Measurements from ENCODE around the gene ZBTB17.

GRCh38 chr1:15911141-15911540 is 64.8 kb downstream of the ZBTB17 start:
- no peak for TF ChIP-seq SMC3 (IDR thresholded peaks at IDR 0.05; ENCODE audit: low read depth, low read length)
- no peak for TF ChIP-seq CTCF (conservative IDR thresholded peaks at IDR 0.05; ENCODE audit: low read depth, low read length)
- no peak for TF ChIP-seq CEBPB (IDR thresholded peaks at IDR 0.05; ENCODE audit: low read depth, low read length)
- TF ChIP-seq USF2 (IDR thresholded peaks at IDR 0.05; ENCODE audit: low read depth, low read length), result no peak
- TF ChIP-seq RFX5 (IDR thresholded peaks at IDR 0.05; ENCODE audit: low read depth, low read length), result no peak
- TF ChIP-seq CHD1 (IDR thresholded peaks at IDR 0.05; ENCODE audit: low read depth, low read length), result no peak
- TF ChIP-seq RCOR1 (IDR thresholded peaks at IDR 0.05; ENCODE audit: insufficient replicate concordance, low read length), result no peak
- TF ChIP-seq POLR2A (IDR thresholded peaks at IDR 0.05; ENCODE audit: low read depth, low read length), result no peak
- no peak for TF ChIP-seq RAD21 (IDR thresholded peaks at IDR 0.05; ENCODE audit: low read length)
- no peak for TF ChIP-seq BHLHE40 (IDR thresholded peaks at IDR 0.05; ENCODE audit: low read depth, low read length)
- TF ChIP-seq MXI1 (IDR thresholded peaks at IDR 0.05; ENCODE audit: borderline replicate concordance, low read depth, low read length), result no peak
- TF ChIP-seq FOS (IDR thresholded peaks at IDR 0.05; ENCODE audit: low read depth, low read length), result no peak
- TF ChIP-seq MAFK (IDR thresholded peaks at IDR 0.05; ENCODE audit: low read depth, low read length), result no peak
- TF ChIP-seq ELK1 (IDR thresholded peaks at IDR 0.05; ENCODE audit: borderline replicate concordance, low read depth, low read length), result no peak
